ENCODE results near the gene TMEM132A. TPM values are rescaled to one million over a fixed set of nuclear protein-coding genes. Genes with fewer than 3 reads are reported as not detected.
"Not testable (repeated sequence)": the region's sequence is repeated elsewhere in the genome, so short reads cannot be mapped to it uniquely, and the experiment has no call there.

TMEM132A gene
- total RNA-seq, 2 donors from 2014 or later, result 7.8 to 9.2 TPM

DNA sequence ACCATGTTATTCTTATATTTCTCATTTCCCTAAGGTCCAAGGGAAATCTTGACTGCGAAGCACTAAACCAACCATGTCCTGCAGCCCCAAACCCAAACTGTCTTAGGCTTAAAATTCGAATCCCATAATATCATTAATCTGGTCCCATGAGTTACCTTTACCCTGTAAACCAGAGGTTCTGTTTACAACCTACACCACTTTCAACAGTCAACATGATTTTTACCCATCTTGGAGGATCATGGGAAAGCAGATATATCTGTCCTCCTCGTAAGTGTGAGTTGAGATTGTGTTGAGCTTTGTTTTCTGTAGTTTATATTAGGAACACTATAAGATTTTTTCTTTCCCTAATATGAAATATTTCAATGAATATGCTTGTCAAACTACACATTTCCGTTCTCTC lies 24.3 kb upstream of the TMEM132A start:
- intact Hi-C loops (cut with DNase I, micrococcal nuclease), result loop anchor here in 1 of 2 donors (5.0 kb wide), 1 partner anchor 68 kb away; no protein-coding TSS in a partner anchor
- no peak for DNase-seq
- ATAC-seq, result no peak

DNA sequence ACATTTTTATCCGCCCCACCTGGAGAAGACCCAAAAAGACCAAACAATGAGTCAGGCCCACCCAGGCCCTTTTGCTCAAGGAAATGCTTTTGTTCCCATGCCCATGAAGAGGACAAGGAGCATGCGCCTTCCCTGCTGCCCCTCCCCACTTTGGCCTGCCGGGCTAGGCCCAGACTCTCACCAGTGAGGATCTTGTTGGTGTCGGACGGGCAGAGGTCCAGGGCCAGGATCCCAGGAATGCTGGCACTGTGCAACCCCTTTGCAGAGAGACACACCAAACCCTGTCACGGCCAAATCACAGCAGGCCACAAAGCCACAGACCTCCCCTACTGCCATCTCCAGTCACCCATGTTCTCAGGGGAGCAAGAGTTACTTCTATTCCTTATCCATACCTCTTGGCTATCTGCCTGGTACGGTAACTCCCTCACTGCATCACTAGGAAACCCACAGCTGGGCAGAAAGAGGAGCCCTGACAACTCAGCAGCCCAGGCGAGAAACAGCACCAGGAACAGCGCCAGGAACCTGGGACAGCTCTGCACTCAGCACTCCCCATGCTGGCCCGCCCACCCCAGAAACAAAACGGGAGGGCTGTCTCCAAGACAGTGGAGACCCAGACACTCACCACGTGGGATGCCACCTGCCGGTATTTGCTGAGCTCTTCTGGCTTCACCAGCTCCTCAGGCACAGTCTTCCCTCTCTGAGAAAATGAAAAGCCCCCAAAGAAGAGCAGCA lies 23.4 kb upstream of the TMEM132A start:
- DNase-seq (no peak), ATAC-seq (no peak)
- intact Hi-C loops (cut with DNase I, micrococcal nuclease), result no loop called here

- DNase-seq, result no peak
- intact Hi-C loops (cut with DNase I, micrococcal nuclease), result no loop called here
- ATAC-seq, result no peak
Measured at GRCh38 chr11:60902625-60903024, 21.6 kb upstream of the TMEM132A start.

DNA sequence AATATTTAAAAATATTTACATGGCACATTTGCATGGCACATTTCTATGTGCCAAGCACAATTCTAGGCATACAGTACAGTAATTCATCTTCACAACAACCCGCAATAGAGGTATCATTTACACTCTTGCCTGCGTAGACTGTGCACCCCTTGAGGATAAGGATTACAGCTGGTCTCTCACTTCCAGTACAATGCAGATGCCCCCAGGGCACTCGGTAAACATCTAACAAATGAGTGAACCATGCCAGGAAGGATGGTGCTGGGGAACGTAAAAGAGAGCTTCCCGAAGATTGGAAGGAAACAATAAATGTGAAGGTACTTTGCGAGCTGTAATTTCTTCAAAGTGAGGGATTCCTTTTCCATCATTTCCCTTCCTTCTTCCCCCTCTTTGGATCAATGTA lies 19.2 kb upstream of the TMEM132A start:
- peak in 1 of 2 donors; percentile 4 for DNase-seq
- intact Hi-C loops (cut with DNase I, micrococcal nuclease), result no loop called here
- no peak for ATAC-seq

DNA sequence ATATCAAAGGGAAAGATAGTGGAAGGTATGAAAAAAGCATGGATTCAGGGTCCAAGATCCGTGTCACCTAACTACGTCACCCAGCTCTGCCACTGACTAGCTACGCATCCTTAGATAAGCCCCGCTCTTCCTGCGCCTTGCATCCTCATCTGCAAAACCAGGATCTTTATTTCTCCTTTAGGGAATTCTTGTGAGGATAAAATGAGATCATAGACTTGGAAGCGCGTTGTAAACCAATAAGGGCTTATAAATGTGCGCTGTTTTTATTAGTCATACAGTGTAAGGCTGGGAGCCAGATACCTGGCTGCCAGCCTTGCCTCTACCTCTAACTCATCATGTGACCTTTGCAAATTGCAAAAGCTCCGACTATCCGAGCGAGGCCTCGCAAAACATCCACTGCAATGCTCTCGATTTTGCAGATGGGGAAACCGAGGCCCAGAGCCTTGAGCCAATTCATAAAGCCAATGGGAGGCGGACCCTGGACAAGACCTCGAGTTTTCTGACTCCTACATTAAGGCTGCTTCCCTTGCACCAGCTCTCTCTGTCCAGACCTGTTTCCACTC lies 18.6 kb upstream of the TMEM132A start:
- ATAC-seq, result peak; percentile 47
- intact Hi-C loops (cut with DNase I, micrococcal nuclease), result no loop called here
- DNase-seq, result peak; percentile 26 to 38

DNA sequence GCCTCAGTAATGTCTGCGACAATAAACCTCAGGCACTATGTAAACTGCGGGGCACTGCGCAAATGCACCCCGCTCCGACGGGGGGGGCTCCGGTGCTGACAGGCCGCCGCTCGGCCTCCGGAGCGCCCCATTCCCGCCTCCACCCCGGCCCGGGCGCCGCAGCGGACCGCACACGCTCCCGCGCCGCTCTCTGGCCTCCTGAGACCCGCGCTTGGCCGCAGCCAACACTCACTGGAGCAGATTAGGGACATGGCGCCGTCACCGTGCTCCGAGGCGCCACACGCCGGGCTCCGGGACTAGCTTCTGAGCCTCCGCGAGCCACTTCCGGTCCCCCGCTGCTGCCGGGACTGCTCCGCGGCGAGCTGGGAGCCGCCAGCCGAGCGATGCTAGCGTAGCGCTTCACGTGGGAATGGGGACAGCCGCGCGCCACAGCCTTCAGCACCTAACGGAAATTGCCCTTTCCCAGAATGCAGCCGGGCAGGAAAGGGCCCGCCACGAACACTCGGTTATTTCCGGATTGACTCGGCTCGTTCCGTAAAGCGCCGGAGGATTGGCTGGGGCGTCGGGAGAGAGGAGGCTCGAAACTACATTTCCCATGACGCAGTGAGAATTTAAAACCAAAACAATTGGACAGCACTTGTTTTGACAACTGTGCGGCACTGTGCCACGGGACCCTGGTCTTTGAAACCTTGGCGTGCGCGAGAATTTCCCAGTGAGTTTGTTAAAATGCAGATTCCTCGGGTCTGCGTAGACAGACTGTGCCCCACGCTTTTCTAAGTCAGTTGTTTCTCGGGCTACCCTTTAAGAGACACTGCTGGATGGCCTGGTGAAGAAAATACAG lies 17.9 kb upstream of the TMEM132A start, which contains the start of gene PRPF19:
TSS of gene PRPF19 (minus strand) at position 454 of the 841 bp plus-strand sequence. CDS start at position 251, 203 bp downstream.
- ATAC-seq (peak; percentile 89), DNase-seq (peak; percentile 96 to 98)
- intact Hi-C loops (cut with DNase I, micrococcal nuclease), result no loop called here

DNA sequence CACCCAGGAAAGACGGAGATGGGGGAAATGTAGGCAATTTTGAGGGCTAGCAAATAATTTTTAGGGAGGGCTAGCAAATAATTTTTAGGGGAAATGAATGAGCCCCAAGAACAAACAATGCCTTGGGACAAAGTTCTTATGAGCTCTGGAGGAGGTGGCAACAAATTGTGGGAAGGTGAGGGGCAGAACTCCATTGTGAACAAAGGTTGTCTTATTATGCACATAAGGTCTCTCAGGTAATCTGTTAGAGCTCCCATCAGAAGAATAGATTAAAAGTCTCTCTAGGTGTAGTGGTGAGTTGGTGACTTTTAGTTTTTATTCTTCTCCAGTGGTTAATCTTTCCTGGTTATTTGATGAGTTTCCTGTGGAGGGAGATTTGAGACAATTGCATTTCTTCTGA lies 15.5 kb upstream of the TMEM132A start:
- intact Hi-C loops (cut with DNase I, micrococcal nuclease), result no loop called here
- ATAC-seq (no peak), DNase-seq (no peak)

GRCh38 chr11:60909680-60910280 lies 14.5 kb upstream of the TMEM132A start:
- intact Hi-C loops (cut with DNase I, micrococcal nuclease); ATAC-seq; DNase-seq: not testable (repeated sequence)

DNA sequence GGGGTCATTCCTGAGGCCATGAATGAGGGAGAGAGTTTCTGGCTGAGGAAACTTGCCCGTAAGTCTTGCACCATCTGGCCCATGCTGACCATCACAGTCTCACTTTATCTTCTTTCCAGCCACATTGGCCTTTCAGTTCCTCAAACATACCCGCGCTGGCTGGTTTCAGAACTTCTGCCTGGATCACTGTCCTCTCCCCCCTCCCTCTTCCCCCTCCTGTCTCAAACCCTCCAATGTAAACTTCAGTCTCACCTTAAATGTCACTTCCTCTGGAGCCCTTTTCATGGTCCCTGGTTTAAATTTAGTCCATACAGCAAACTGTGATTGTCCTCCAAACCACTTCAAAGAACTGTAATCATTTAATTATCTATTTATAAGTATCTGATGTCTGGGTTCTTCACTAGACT lies 14.0 kb upstream of the TMEM132A start:
- ATAC-seq, result no peak

GRCh38 chr11:60910711-60911380 lies 13.4 kb upstream of the TMEM132A start:
- intact Hi-C loops (cut with DNase I, micrococcal nuclease), result no loop called here
- no peak for DNase-seq
- ATAC-seq, result no peak

More for the DNA sequence above, 14.0 kb upstream of the TMEM132A start:
- DNase-seq, result peak in 1 of 2 donors; percentile 61
- intact Hi-C loops (cut with DNase I, micrococcal nuclease), result no loop called here

DNA sequence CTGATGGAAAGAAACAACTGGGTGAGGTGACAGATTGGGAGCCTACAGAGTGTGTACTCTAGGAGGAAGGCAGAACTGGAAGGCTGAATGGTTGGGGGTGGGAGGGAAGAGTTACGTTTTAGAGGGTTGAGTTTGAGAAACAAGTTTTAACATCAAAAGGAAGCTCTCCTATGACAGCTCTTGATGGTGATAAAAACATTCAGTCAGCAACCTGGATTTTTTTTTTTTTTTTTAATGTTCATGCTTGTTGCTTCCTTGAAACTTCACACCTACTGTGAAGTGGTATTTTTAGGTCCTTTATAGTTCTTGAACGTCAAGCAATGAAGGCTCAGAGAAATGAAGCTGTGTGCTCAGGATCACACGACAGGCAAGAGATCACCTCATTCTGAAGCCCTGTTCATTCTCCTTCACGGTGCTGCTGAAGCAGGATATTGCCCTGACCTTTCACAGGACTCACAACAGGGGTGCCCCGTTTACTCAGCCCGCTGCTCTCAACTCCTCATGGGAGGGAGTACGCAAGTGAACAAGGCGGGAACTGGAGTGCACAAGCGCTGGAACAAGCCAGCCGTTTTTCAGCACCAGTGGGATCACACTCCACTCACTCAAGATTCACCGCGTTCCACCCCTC lies 11.9 kb upstream of the TMEM132A start:
- DNase-seq, result no peak
- intact Hi-C loops (cut with DNase I, micrococcal nuclease), result no loop called here
- no peak for ATAC-seq

DNA sequence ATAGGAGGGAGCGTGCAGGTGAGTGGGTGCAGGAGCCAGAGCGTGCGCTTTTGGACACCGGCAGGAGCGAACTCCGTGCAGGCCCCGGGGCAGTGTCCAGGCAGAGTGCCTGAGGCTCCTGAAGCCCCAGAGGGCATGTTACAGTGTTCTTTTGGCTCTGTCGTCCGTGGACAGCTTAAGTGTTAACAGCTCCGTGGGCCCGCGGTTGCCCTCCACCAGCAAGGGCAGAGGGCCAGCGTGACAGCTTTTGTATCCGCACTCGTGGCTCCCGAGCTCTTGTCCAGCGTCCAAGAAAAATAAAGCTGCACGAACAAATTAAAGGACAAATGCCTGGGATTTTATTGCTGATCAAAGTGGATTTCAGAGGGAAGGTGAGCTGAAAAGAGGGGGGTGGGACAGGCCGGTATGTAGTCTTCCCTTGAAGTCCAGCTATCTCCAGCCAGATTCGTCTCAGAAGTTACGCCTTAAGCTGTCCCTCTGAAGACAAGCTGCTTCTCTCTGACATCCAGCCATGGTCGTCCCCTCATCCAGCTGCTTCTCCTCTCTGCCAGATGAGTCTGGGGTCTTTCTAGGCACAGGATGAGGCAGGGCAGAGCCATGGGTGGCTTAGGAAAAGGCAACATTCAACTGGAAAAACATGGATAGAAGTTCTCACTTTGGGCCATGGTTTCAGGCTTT lies 11.3 kb upstream of the TMEM132A start:
- intact Hi-C loops (cut with DNase I, micrococcal nuclease), result no loop called here
- DNase-seq (peak in 1 of 2 donors; percentile 25), ATAC-seq (no peak)

- peak; percentile 88 to 90 for DNase-seq
- intact Hi-C loops (cut with DNase I, micrococcal nuclease), result no loop called here
- ATAC-seq, result peak; percentile 81
Measured at GRCh38 chr11:60913793-60914632, 10.2 kb upstream of the TMEM132A start, which contains the start of gene TMEM109. Gene TMEM109 (plus strand): TSS chr11:60914158. CDS start chr11:60919694, 5,536 bp downstream.

DNA sequence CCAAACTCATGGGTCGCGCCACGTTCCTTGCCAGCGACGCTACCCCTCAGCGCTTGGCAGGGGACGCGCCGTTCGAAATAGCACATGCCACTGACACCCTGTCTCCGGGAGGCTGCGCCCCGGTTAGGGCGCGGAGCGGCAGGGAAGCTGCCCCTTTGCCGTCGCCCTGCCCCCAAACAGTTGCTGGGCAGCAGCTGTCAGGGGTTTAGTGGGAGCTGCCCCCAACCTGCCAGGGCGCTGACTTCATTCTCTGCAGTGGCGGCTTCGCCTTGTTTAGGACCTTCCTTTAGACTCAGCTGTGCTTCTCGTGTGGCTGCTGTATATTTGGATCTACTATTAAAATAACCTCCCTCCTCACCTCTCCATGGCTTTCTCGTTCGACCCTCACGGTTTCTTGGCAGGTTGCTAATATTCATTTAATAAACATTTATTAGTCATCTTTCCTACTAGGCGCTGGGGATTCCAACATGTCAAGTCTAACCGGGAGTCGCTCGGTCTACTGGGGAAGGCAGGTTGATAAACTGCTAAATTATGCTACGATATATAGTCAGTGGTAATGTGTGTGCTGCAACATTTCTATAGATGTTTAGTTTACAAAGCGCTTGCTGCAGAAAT lies 9.5 kb upstream of the TMEM132A start:
- peak; percentile 38 to 55 for DNase-seq
- peak; percentile 52 for ATAC-seq
- intact Hi-C loops (cut with DNase I, micrococcal nuclease), result no loop called here

- ATAC-seq, result peak; percentile 45
- peak; percentile 67 to 75 for DNase-seq
- intact Hi-C loops (cut with DNase I, micrococcal nuclease), result no loop called here
Measured at GRCh38 chr11:60915248-60915914, 8.9 kb upstream of the TMEM132A start.

Data from left colon (tissue), 2 donors.